A549 (cell line): ENCODE measurements around the gene SGTB. TPM values are rescaled to one million over a fixed set of nuclear protein-coding genes. Genes with fewer than 3 reads are reported as not detected.

ENCODE experiments used
- ATAC-seq, 2 experiments: fragments of 200-7000 bp in 1 of 2; fragments of >200 bp in 1 of 2; cut with Nextera tagmentation in 1 of 2; cut with Tn5 transposase in 1 of 2; 3 replicates each; pipeline versions ENCODE4 v1.8.0 to v1.9.1; 2018 to 2020; ENCODE audit warnings: mild to moderate bottlenecking in 1 of 2, moderate library complexity in 1 of 2
- CTCF ChIA-PET: fragments of 300-600 bp; sonication (Branson Sonifier 250); formaldehyde crosslinking; extraction: SDS; loops from one replicate; lab custom pipeline; 2021; ENCODE audit warnings: antibody characterized with exemption, inconsistent platforms; lab: Yijun Ruan, JAX
- POLR2A ChIA-PET: fragments of 350-600 bp; formaldehyde crosslinking; extraction: SDS; loops from one replicate; lab custom pipeline; 2021; ENCODE audit warnings: antibody characterized with exemption, inconsistent platforms; lab: Yijun Ruan, JAX
- DNase-seq, 2 experiments: peaks; one replicate each; pipeline versions ENCODE4 v3.0.0 to v3.0.0-alpha.2; 2011 to 2016; ENCODE audit warnings: low read depth in 1 of 2, low spot score in 1 of 2
- FAIRE-seq: peaks from 2 replicates; lab custom pipeline; 2011; peaks lifted over from hg19 to GRCh38; lab: Jason Lieb, UNC
- H3K27ac ChIP-seq, 2 experiments: fragments of >200 bp; sonication (Bioruptor Twin); formaldehyde crosslinking; 3 replicates each; pipeline ENCODE4 v1.5.1; 2016 to 2017
- H3K4me1 ChIP-seq: fragments of >200 bp; sonication (Bioruptor Twin); formaldehyde crosslinking; 3 replicates; pipeline ENCODE4 v1.6.1; 2016
- H3K4me2 ChIP-seq: fragments of >200 bp; sonication (Bioruptor Twin); formaldehyde crosslinking; 3 replicates; pipeline ENCODE4 v1.6.1; 2016
- H3K4me3 ChIP-seq: fragments of >200 bp; sonication (Bioruptor Twin); formaldehyde crosslinking; 3 replicates; pipeline ENCODE4 v1.5.1; 2016
- H3K9me3 ChIP-seq: fragments of >200 bp; sonication (Bioruptor Twin); formaldehyde crosslinking; 3 replicates; pipeline ENCODE4 v1.6.1; 2016
- ATOH8 ChIP-seq: fragments of 250-450 bp; sonication (Bioruptor Pico); IDR thresholded peaks from 2 replicates; pipeline ENCODE4 v1.5.0; 2020; ENCODE audit warnings: low read depth, mild to moderate bottlenecking, moderate library complexity
- BCL3 ChIP-seq: fragments of >200 bp; sonication (Bioruptor Twin); formaldehyde crosslinking; IDR thresholded peaks from 3 replicates; pipeline ENCODE4 v1.6.1; 2016
- BHLHE40 ChIP-seq: IDR thresholded peaks from 2 replicates; pipeline ENCODE4 v1.6.1; 2012; ENCODE audit warnings: low read depth, low read length, inconsistent platforms
- CBX8 ChIP-seq: fragments of 200-600 bp; sonication (generic); IDR thresholded peaks from 2 replicates; pipeline ENCODE4 v1.6.1; 2016
- CTCF ChIP-seq: fragments of >200 bp; sonication (Bioruptor Twin); formaldehyde crosslinking; IDR thresholded peaks from 3 replicates; pipeline ENCODE4 v1.5.1; 2016
- E2F6 ChIP-seq: IDR thresholded peaks from 2 replicates; pipeline ENCODE4 v1.6.1; 2012; ENCODE audit warnings: low read depth, borderline replicate concordance
- EHMT2 ChIP-seq: fragments of 200-600 bp; sonication (generic); IDR thresholded peaks from 2 replicates; pipeline ENCODE4 v1.6.1; 2016; ENCODE audit warnings: antibody characterized with exemption, low read depth, mild to moderate bottlenecking, moderate library complexity
- ELK1 ChIP-seq: fragments of 150-350 bp; IDR thresholded peaks from 2 replicates; pipeline ENCODE4 v1.6.1; 2014; ENCODE audit warnings: low read depth, mild to moderate bottlenecking, low read length
- EP300 ChIP-seq, 2 experiments: fragments of >200 bp; sonication (Bioruptor Twin); formaldehyde crosslinking; IDR thresholded peaks; 2 replicates in 1 of 2; 3 replicates in 1 of 2; pipeline ENCODE4 v1.6.1; 2016 to 2017
- ESRRA ChIP-seq: fragments of 150-350 bp; IDR thresholded peaks from 2 replicates; pipeline ENCODE4 v1.6.1; 2014; ENCODE audit warnings: mild to moderate bottlenecking, low read length, borderline replicate concordance
- FOSB ChIP-seq: fragments of 250-450 bp; sonication (Bioruptor Pico); IDR thresholded peaks from 2 replicates; pipeline ENCODE4 v1.5.0; 2020; ENCODE audit warnings: mild to moderate bottlenecking, moderate library complexity
- FOXS1 ChIP-seq: fragments of 250-450 bp; sonication (Bioruptor Pico); IDR thresholded peaks from 2 replicates; pipeline ENCODE4 v1.5.0; 2020; ENCODE audit warnings: mild to moderate bottlenecking, moderate library complexity
- HEYL ChIP-seq: fragments of 250-450 bp; sonication (Bioruptor Pico); IDR thresholded peaks from 2 replicates; pipeline ENCODE4 v1.8.0; 2021; ENCODE audit warnings: mild to moderate bottlenecking, moderate library complexity
- KDM5A ChIP-seq: fragments of 200-600 bp; sonication (generic); IDR thresholded peaks from 2 replicates; pipeline ENCODE4 v1.6.1; 2016; ENCODE audit warnings: antibody characterized with exemption, mild to moderate bottlenecking
- MAX ChIP-seq: IDR thresholded peaks from 2 replicates; pipeline ENCODE4 v1.6.1; 2012
- NFE2L2 ChIP-seq: fragments of 150-350 bp; conservative IDR thresholded peaks from 2 replicates; pipeline ENCODE4 v1.6.1; 2014; ENCODE audit warnings: low read length
- NR3C1 ChIP-seq: fragments of >200 bp; sonication (Bioruptor Twin); formaldehyde crosslinking; IDR thresholded peaks from 3 replicates; pipeline ENCODE4 v1.6.1; 2017
- PHF8 ChIP-seq: fragments of 200-600 bp; sonication (generic); IDR thresholded peaks from 2 replicates; pipeline ENCODE4 v1.6.1; 2016; ENCODE audit warnings: low read depth, mild to moderate bottlenecking, antibody characterized with exemption, moderate library complexity, borderline replicate concordance
- POLR2A ChIP-seq: IDR thresholded peaks from 2 replicates; pipeline ENCODE4 v1.6.1; 2012; ENCODE audit warnings: mild to moderate bottlenecking, low read length
- RARB ChIP-seq: fragments of 250-450 bp; sonication (Bioruptor Pico); IDR thresholded peaks from 2 replicates; pipeline ENCODE4 v1.8.0; 2021; ENCODE audit warnings: mild to moderate bottlenecking, moderate library complexity
- RCOR1 ChIP-seq: fragments of 150-350 bp; IDR thresholded peaks from 2 replicates; pipeline ENCODE4 v1.6.1; 2014; ENCODE audit warnings: antibody characterized with exemption, low read length, low read depth
- RNF2 ChIP-seq: fragments of 200-600 bp; sonication (generic); IDR thresholded peaks from 2 replicates; pipeline ENCODE4 v1.6.1; 2016; ENCODE audit warnings: low read depth, mild to moderate bottlenecking, antibody characterized with exemption, moderate library complexity, borderline replicate concordance
- SMC3 ChIP-seq: fragments of >200 bp; sonication (Bioruptor Twin); formaldehyde crosslinking; IDR thresholded peaks from 3 replicates; pipeline ENCODE4 v1.6.1; 2018; ENCODE audit warnings: inconsistent platforms
- ZSCAN20 ChIP-seq: fragments of 250-450 bp; sonication (Bioruptor Pico); IDR thresholded peaks from 2 replicates; pipeline ENCODE4 v1.8.0; 2022; ENCODE audit warnings: mild to moderate bottlenecking, moderate library complexity
- WGBS: methylation state at CpG from one replicate; pipeline ENCODE4 v1.1.6; 2017; ENCODE audit errors: missing lambda C conversion rate; 5-methylcytosine and 5-hydroxymethylcytosine counted together
- polyA plus RNA-seq, 4 experiments: library from polyadenylated mRNA; depleted of rRNA in 3 of 4; stranded (reverse); fragments of >200 nt; fragmentation: RNase III in 1 of 4; extraction: RNeasy Plus Mini Kit Qiagen cat#74134 plus additional on column Dnase treatment in 1 of 4; gene quantifications; 2 replicates in 3 of 4; 3 replicates in 1 of 4; pipeline ENCODE4 v1.2.3, GENCODE V29; 2011 to 2017

The SGTB gene
- polyA plus RNA-seq, 2 of the 4 experiments (the other 2 are of a cell fraction) = 8.6 to 17.4 TPM

- FAIRE-seq (no peak), DNase-seq (no peak), ATAC-seq (no peak)
- H3K4me3 ChIP-seq = no peak overlapping the region
- no peaks in the 10 kb centered on the region for H3K9me3 ChIP-seq
- H3K4me1 ChIP-seq = no peaks in the 10 kb centered on the region
- no peak for TF ChIP-seq NFE2L2
- no peak for TF ChIP-seq CTCF
- TF ChIP-seq ZSCAN20 (CRISPR knock-in tag) = no peak
- TF ChIP-seq FOSB = no peak
- no peak for TF ChIP-seq EHMT2
- TF ChIP-seq ATOH8 (CRISPR knock-in tag) = no peak
- no peak for TF ChIP-seq PHF8
- TF ChIP-seq ESRRA = no peak
- no peak for TF ChIP-seq RCOR1
- TF ChIP-seq E2F6 = no peak
- H3K27ac ChIP-seq = no peak overlapping the region
- 93% methylated on average over 3 of the region's 3 CpGs for WGBS
- H3K4me2 ChIP-seq = no peak overlapping the region
- POLR2A ChIA-PET = no interaction called here
- CTCF ChIA-PET = interaction anchor here (0.5 to 0.7 kb wide), 2 partner anchors 10 to 12 kb away, joined by 3 read pairs; no protein-coding TSS in a partner anchor
These were observed 19.9 kb downstream of the SGTB start for GRCh38 chr5:65702036-65702435.

GRCh38 chr5:65699338-65699737 is 22.6 kb downstream of the SGTB start:
- 89% methylated on average over 4 of the region's 4 CpGs for WGBS
- TF ChIP-seq MAX (no peak), RCOR1 (no peak), KDM5A (no peak), PHF8 (no peak), ATOH8 (CRISPR knock-in tag) (no peak), NFE2L2 (no peak), ELK1 (no peak), EP300 (IDR thresholded peaks at IDR 0.05) (no peak), CBX8 (no peak), HEYL (CRISPR knock-in tag) (no peak), POLR2A (no peak), ESRRA (no peak), SMC3 (no peak), FOXS1 (CRISPR knock-in tag) (no peak), BHLHE40 (no peak), RNF2 (no peak), RARB (CRISPR knock-in tag) (no peak), BCL3 (no peak), NR3C1 (no peak)
- TF ChIP-seq, all 56 proteins: peak for 0
- DNase-seq (no peak), FAIRE-seq (no peak), ATAC-seq (no peak)
- Histone ChIP-seq H3K9me3 (no peaks in the 10 kb centered on the region), H3K4me2 (no peak overlapping the region), H3K4me3 (no peak overlapping the region), H3K27ac (no peak overlapping the region), H3K4me1 (no peaks in the 10 kb centered on the region)
- ChIA-PET POLR2A (no interaction called here), CTCF (no interaction called here)
